Natural killer cell (primary cell): ENCODE measurements around the gene GALNT17. TPM values are rescaled to one million over a fixed set of nuclear protein-coding genes. Genes with fewer than 3 reads are reported as not detected.

ENCODE experiments used
- ATAC-seq, 3 donors: fragments of 150-1000 bp in 2 of 3; fragments of 200-7000 bp in 1 of 3; cut with Tn5 transposase; 1 replicate in 1 of 3; 2 replicates in 2 of 3; pipeline ENCODE4 v1.10.0; 2021; ENCODE audit warnings: mild to moderate bottlenecking in 2 of 3, moderate library complexity in 2 of 3
- DNase-seq, 2 donors: peaks; one replicate each; pipeline versions ENCODE4 v3.0.0 to v3.0.0-alpha.2; 2013 to 2021; ENCODE audit warnings: mixed read lengths in 1 of 2
- H3K27ac ChIP-seq: one replicate; pipeline ENCODE4 v1.5.1; 2013; ENCODE audit warnings: mild to moderate bottlenecking, low read length
- H3K27me3 ChIP-seq: one replicate; pipeline ENCODE4 v1.6.1; 2013; ENCODE audit warnings: low read length; ENCODE audit not compliant: control insufficient read depth, insufficient read depth
- H3K36me3 ChIP-seq: one replicate; pipeline ENCODE4 v1.6.1; 2013; ENCODE audit warnings: low read length; ENCODE audit not compliant: control insufficient read depth, insufficient read depth
- H3K4me1 ChIP-seq: one replicate; pipeline ENCODE4 v1.6.1; 2013; ENCODE audit warnings: low read length; ENCODE audit not compliant: control insufficient read depth, insufficient read depth
- H3K4me3 ChIP-seq: one replicate; pipeline ENCODE4 v1.5.1; 2013; ENCODE audit warnings: low read length
- H3K9me3 ChIP-seq: one replicate; pipeline ENCODE4 v1.6.1; 2013; ENCODE audit warnings: low read length; ENCODE audit not compliant: control insufficient read depth, insufficient read depth
- H3K27ac Mint-ChIP-seq, 2 donors: one replicate each; pipeline ENCODE4 v1.8.0; 2022; ENCODE audit warnings: mild to moderate bottlenecking in 2 of 2, mixed read lengths in 2 of 2, moderate library complexity in 1 of 2
- H3K27me3 Mint-ChIP-seq, 2 donors: one replicate each; pipeline ENCODE4 v1.8.0; 2022; ENCODE audit warnings: low read depth in 2 of 2, mixed read lengths in 2 of 2
- H3K36me3 Mint-ChIP-seq: one replicate; pipeline ENCODE4 v1.8.0; 2022; ENCODE audit warnings: mixed read lengths
- H3K4me1 Mint-ChIP-seq, 2 donors: one replicate each; pipeline ENCODE4 v1.8.0; 2022; ENCODE audit warnings: mixed read lengths in 2 of 2
- H3K4me3 Mint-ChIP-seq: one replicate; pipeline ENCODE4 v1.8.0; 2022; ENCODE audit warnings: mild to moderate bottlenecking, moderate library complexity, mixed read lengths
- H3K9me3 Mint-ChIP-seq, 2 donors: one replicate each; pipeline ENCODE4 v1.8.0; 2022; ENCODE audit warnings: mixed read lengths in 2 of 2
- CTCF ChIP-seq: fragments of 200-600 bp; IDR thresholded peaks from one replicate; pipeline ENCODE4 v1.8.0; 2022; ENCODE audit warnings: antibody characterized with exemption
- WGBS: methylation state at CpG from one replicate; pipeline ENCODE4 v1.1.7; 2013; ENCODE audit warnings: missing lambda C conversion rate; ENCODE audit not compliant: insufficient coverage; 5-methylcytosine and 5-hydroxymethylcytosine counted together
- intact Hi-C: fragments of 100-400 bp; cut with micrococcal nuclease; formaldehyde crosslinking; loops from one replicate; pipeline ENCODE4 v1.14.2; 2022
- total RNA-seq, 4 donors: library from RNA; stranded (reverse); fragments of 120-200 nt in 1 of 4; gene quantifications; one replicate each; pipeline versions ENCODE4 v1.2.3 to v1.2.4, GENCODE V29; 2013 to 2022

Gene GALNT17
- total RNA-seq, 3 donors from 2014 or later (not counting 1 experiment from before 2014, with no cell fraction given), result not detected

GRCh38 chr7:71645836-71646235 lies 513.9 kb downstream of the GALNT17 start:
- Mint-ChIP-seq H3K36me3 (peaks cover 7% of the 10 kb centered on the region), H3K4me1 (no peaks in the 10 kb centered on the region), H3K4me3 (no peak overlapping the region), H3K27me3 (no peaks in the 10 kb centered on the region), H3K27ac (no peak overlapping the region), H3K9me3 (peaks cover 4 to 9% of the 10 kb centered on the region in 2 donors)
- Histone ChIP-seq H3K27ac (no peak overlapping the region), H3K4me1 (no peaks in the 10 kb centered on the region), H3K9me3 (peaks cover 7% of the 10 kb centered on the region), H3K4me3 (no peak overlapping the region), H3K36me3 (no peaks in the 10 kb centered on the region), H3K27me3 (no peaks in the 10 kb centered on the region)
- TF ChIP-seq CTCF, result no peak
- intact Hi-C loops, result no loop called here
- DNase-seq, result no peak
- ATAC-seq, result no peak
- 77% methylated on average over 4 of the region's 4 CpGs for WGBS

GRCh38 chr7:71649812-71650211 lies 517.9 kb downstream of the GALNT17 start:
- no peak for TF ChIP-seq CTCF
- H3K9me3 ChIP-seq, result peaks cover 6% of the 10 kb centered on the region
- intact Hi-C loops, result no loop called here
- H3K27me3 Mint-ChIP-seq, result no peaks in the 10 kb centered on the region
- peaks cover 7% of the 10 kb centered on the region for H3K36me3 Mint-ChIP-seq
- no peak overlapping the region for H3K27ac ChIP-seq
- no peak overlapping the region for H3K4me3 ChIP-seq
- peaks cover 6 to 11% of the 10 kb centered on the region in 2 donors for H3K9me3 Mint-ChIP-seq
- no peak for DNase-seq
- ATAC-seq, result no peak
- H3K4me3 Mint-ChIP-seq, result no peak overlapping the region
- no peaks in the 10 kb centered on the region for H3K27me3 ChIP-seq
- 67% methylated on average over 1 of the region's 1 CpG for WGBS
- H3K36me3 ChIP-seq, result no peaks in the 10 kb centered on the region
- H3K27ac Mint-ChIP-seq, result no peak overlapping the region
- no peaks in the 10 kb centered on the region for H3K4me1 Mint-ChIP-seq
- no peaks in the 10 kb centered on the region for H3K4me1 ChIP-seq

GRCh38 chr7:71650653-71651337 lies 518.9 kb downstream of the GALNT17 start:
- H3K9me3 Mint-ChIP-seq, result peaks cover 4 to 9% of the 10 kb centered on the region in 2 donors
- Histone ChIP-seq H3K27ac (no peak overlapping the region), H3K36me3 (no peaks in the 10 kb centered on the region), H3K27me3 (no peaks in the 10 kb centered on the region), H3K4me3 (no peak overlapping the region), H3K9me3 (peaks cover 4% of the 10 kb centered on the region), H3K4me1 (no peaks in the 10 kb centered on the region)
- ATAC-seq, result no peak
- H3K36me3 Mint-ChIP-seq, result peaks cover 7% of the 10 kb centered on the region
- TF ChIP-seq CTCF, result no peak
- 73% methylated on average over 2 of the region's 2 CpGs for WGBS
- no peak overlapping the region for H3K27ac Mint-ChIP-seq
- intact Hi-C loops, result no loop called here
- H3K27me3 Mint-ChIP-seq, result no peaks in the 10 kb centered on the region
- H3K4me1 Mint-ChIP-seq, result no peaks in the 10 kb centered on the region
- DNase-seq, result no peak
- no peak overlapping the region for H3K4me3 Mint-ChIP-seq

GRCh38 chr7:71652510-71652909 lies 520.6 kb downstream of the GALNT17 start:
- no peak for TF ChIP-seq CTCF
- Mint-ChIP-seq H3K4me3 (no peak overlapping the region), H3K27ac (no peak overlapping the region), H3K36me3 (peaks cover 7% of the 10 kb centered on the region), H3K27me3 (no peaks in the 10 kb centered on the region), H3K9me3 (peaks cover 12 to 13% of the 10 kb centered on the region in 2 donors), H3K4me1 (no peaks in the 10 kb centered on the region)
- Histone ChIP-seq H3K4me1 (no peaks in the 10 kb centered on the region), H3K27ac (no peak overlapping the region), H3K9me3 (peaks cover 4% of the 10 kb centered on the region), H3K27me3 (no peaks in the 10 kb centered on the region), H3K36me3 (no peaks in the 10 kb centered on the region), H3K4me3 (no peak overlapping the region)
- intact Hi-C loops, result no loop called here
- no peak for ATAC-seq
- no peak for DNase-seq
- 80% methylated on average over 8 of the region's 8 CpGs for WGBS
